ENCODE measurements around the gene SHISAL1. TPM values are rescaled to one million over a fixed set of nuclear protein-coding genes. Genes with fewer than 3 reads are reported as not detected.
"Not testable (repeated sequence)": the region's sequence is repeated elsewhere in the genome, so short reads cannot be mapped to it uniquely, and the experiment has no call there.

SHISAL1 gene
- polyA plus RNA-seq, 1 experiment = 2.4 TPM

DNA sequence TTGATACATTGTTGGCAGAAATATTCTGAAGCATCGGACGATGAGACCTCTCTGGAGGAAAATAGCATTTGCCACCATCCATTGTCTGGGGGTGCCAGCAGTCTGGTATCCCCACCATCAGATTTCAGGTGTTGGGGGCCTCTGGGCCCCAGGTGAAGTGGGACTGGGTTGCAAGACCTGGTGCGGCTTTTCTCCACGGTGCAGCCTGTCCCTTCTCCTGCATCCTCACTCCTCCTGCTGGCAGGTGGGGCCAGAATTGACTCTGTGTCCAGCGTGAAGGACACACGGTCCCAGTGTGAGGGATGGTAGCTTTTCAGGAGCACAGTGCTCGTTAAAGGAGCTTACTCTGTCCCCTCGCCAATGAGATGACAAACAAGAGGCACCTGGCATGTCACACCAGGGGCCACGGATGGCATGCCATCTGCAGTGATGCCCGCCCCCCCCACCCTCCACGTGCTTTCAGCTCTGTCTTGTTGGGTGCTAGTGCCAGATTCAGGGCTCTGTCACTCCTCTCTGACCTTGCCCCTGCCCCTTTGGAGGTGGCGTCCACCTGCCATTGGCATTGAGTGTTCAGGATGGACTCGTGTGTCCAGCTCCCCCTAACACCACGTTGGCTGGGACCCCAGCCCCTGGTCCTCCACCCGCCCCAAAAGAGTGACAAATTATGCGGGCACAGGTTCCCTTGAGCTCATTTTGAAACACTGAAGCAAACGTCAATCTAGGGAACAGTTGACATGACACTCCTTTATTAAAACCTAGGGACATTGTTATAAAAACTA, 69.6 kb downstream of the SHISAL1 start:
- ChIA-PET POLR2A (no interaction called here), CTCF (no interaction called here)

DNA sequence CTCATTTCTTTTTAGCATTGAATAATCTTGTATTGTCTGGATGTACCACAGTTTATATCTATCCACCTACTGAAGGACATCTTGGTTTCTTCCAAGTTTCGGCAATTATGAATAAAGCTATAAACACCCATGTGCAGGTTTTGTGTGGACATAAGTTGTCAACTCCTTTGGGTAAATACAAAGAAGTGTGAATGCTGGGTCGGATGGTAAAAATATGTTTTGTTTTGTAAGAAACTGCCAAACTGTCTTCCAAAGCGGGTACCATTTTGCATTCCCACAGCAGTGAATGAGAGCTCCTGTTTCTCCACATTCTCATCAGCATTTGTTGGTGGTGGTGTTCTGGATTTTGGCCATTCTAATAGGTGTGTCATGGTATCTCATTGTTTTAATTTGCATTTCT, 71.6 kb downstream of the SHISAL1 start:
- CTCF ChIA-PET; H3K27me3 ChIP-seq (ENCODE audit: control insufficient read depth, insufficient read depth, low read length); H3K27ac ChIP-seq (ENCODE audit: low read depth, low read length); H3K4me3 ChIP-seq (ENCODE audit: low read depth, low read length); H3K9me3 ChIP-seq (ENCODE audit: control insufficient read depth, insufficient read depth, low read length); DNase-seq (ENCODE audit: low read depth, low spot score): not testable (repeated sequence)
- POLR2A ChIA-PET = interaction anchor here (0.7 kb wide), 1 partner anchor 9 kb away, joined by 5 read pairs; no protein-coding TSS in a partner anchor

More for the DNA sequence above, 69.6 kb downstream of the SHISAL1 start:
- Histone ChIP-seq H3K9me3 (ENCODE audit: control insufficient read depth, insufficient read depth, low read length) (no peaks in the 10 kb centered on the region), H3K27ac (ENCODE audit: low read depth, low read length) (no peak overlapping the region), H3K4me3 (ENCODE audit: low read depth, low read length) (no peak overlapping the region), H3K27me3 (ENCODE audit: control insufficient read depth, insufficient read depth, low read length) (peaks cover 7% of the 10 kb centered on the region)
- DNase-seq (ENCODE audit: low read depth, low spot score) = no peak
- TF ChIP-seq, protein P1, sequence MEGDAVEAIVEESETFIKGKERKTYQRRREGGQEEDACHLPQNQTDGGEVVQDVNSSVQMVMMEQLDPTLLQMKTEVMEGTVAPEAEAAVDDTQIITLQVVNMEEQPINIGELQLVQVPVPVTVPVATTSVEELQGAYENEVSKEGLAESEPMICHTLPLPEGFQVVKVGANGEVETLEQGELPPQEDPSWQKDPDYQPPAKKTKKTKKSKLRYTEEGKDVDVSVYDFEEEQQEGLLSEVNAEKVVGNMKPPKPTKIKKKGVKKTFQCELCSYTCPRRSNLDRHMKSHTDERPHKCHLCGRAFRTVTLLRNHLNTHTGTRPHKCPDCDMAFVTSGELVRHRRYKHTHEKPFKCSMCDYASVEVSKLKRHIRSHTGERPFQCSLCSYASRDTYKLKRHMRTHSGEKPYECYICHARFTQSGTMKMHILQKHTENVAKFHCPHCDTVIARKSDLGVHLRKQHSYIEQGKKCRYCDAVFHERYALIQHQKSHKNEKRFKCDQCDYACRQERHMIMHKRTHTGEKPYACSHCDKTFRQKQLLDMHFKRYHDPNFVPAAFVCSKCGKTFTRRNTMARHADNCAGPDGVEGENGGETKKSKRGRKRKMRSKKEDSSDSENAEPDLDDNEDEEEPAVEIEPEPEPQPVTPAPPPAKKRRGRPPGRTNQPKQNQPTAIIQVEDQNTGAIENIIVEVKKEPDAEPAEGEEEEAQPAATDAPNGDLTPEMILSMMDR (IDR thresholded peaks at IDR 0.05; ENCODE audit: low read depth, low read length) = no peak

DNA sequence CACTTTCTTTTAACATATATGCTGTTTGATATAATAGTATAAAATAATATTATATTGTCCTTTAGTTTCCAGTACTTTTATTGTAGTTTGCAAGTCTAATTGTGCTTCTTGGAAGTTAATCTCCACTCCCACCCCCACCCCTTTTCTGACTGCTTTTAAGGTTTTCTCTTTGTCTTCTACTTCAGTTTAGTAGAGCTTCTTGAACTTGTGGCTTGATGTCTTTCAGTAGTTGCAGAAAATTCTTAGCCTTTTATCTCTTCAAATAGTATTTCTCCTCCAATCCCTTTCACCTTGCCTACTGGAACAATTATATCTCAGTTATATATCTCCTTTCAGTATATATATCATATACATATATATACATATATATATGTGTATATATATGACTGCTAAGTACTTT, 75.5 kb downstream of the SHISAL1 start:
- TF ChIP-seq, protein P1 (IDR thresholded peaks at IDR 0.05; ENCODE audit: low read depth, low read length) = no peak
- Histone ChIP-seq H3K9me3 (ENCODE audit: control insufficient read depth, insufficient read depth, low read length) (no peaks in the 10 kb centered on the region), H3K4me3 (ENCODE audit: low read depth, low read length) (no peak overlapping the region), H3K27me3 (ENCODE audit: control insufficient read depth, insufficient read depth, low read length) (peaks cover 2% of the 10 kb centered on the region), H3K27ac (ENCODE audit: low read depth, low read length) (no peak overlapping the region)
- POLR2A ChIA-PET = no interaction called here
- CTCF ChIA-PET = no interaction called here
- DNase-seq (ENCODE audit: low read depth, low spot score) = no peak

DNA sequence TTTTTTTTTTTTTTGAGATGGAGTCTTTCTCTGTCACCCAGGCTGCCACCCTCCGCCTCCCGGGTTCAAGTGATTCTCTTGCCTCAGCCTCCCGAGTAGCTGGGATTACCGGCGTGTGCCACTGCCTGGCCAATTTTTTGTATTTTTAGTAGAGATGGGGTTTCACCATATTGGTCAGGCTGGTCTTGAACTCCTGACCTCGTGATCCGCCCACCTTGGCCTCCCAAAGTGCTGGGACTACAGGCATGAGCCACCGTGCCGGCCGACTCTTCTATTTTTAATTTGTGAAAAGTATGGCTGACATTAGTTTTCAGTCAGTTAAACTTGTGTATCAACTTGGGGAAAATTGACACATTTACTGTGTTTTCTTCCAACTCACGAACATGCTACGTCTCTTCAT, 78.4 kb downstream of the SHISAL1 start:
- H3K9me3 ChIP-seq (ENCODE audit: control insufficient read depth, insufficient read depth, low read length); DNase-seq (ENCODE audit: low read depth, low spot score); H3K27ac ChIP-seq (ENCODE audit: low read depth, low read length); CTCF ChIA-PET; H3K4me3 ChIP-seq (ENCODE audit: low read depth, low read length); H3K27me3 ChIP-seq (ENCODE audit: control insufficient read depth, insufficient read depth, low read length): not testable (repeated sequence)
- POLR2A ChIA-PET = interaction anchor here (0.7 kb wide), 1 partner anchor 653 kb away, joined by 9 read pairs; no protein-coding TSS in a partner anchor

DNA sequence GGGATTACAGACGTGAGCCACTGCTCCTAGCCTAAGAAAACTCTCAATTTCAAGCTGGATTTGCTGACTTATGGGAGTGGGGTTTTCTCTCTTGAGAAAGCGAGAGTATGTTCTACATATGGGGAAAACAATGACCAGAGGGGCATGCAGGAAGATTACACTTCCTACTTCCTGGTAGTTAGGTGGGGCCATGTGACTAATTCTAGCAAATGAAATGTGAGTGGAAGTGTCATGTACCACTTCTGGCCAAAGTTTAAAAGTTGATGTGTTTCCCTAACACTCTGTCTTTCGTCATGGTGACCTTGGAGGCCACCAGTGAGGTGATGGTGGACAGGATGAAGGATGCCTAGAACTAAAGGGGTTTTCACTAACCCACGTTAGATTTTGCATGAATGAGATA, 81.5 kb downstream of the SHISAL1 start:
- TF ChIP-seq, protein P1 (IDR thresholded peaks at IDR 0.05; ENCODE audit: low read depth, low read length) = no peak
- POLR2A ChIA-PET = interaction anchor here (0.6 to 0.7 kb wide), 3 partner anchors 8 to 78 kb away, joined by 3 to 10 read pairs (median 5); no protein-coding TSS in a partner anchor
- CTCF ChIA-PET = no interaction called here

DNA sequence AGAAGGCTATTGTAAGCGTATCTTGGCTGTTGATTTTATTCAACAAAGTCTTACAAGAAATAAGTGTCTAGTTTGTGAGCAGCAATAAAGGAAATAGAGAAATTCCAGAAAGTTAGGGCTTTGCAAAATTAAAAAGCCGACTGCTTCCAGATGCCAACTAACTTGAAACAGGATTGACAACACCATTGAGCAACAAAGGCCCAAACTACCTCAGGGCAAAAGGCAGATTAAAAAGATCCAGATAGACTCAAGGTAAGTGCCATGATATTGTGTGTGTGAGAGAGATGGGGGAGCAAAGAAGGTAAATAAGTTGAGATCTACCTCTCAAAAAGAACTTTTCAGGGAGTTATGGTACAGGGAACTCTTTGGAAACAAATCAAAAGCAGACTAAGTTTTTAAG, 82.9 kb downstream of the SHISAL1 start:
- Histone ChIP-seq H3K4me3 (ENCODE audit: low read depth, low read length) (no peak overlapping the region), H3K9me3 (ENCODE audit: control insufficient read depth, insufficient read depth, low read length) (peaks cover 7% of the 10 kb centered on the region; the same call in 1 of the 2 replicates), H3K27ac (ENCODE audit: low read depth, low read length) (no peak overlapping the region), H3K27me3 (ENCODE audit: control insufficient read depth, insufficient read depth, low read length) (peaks cover 5% of the 10 kb centered on the region)
- ChIA-PET CTCF (no interaction called here), POLR2A (no interaction called here)
- TF ChIP-seq, protein P1 (IDR thresholded peaks at IDR 0.05; ENCODE audit: low read depth, low read length) = no peak
- no peak for DNase-seq (ENCODE audit: low read depth, low spot score)

More for the DNA sequence above, 81.5 kb downstream of the SHISAL1 start:
- Histone ChIP-seq H3K4me3 (ENCODE audit: low read depth, low read length) (no peak overlapping the region), H3K27me3 (ENCODE audit: control insufficient read depth, insufficient read depth, low read length) (no peaks in the 10 kb centered on the region), H3K9me3 (ENCODE audit: control insufficient read depth, insufficient read depth, low read length) (peaks cover 7% of the 10 kb centered on the region; the same call in 1 of the 2 replicates), H3K27ac (ENCODE audit: low read depth, low read length) (no peak overlapping the region)
- DNase-seq (ENCODE audit: low read depth, low spot score) = no peak

Measured in AG04450 (cell line).